HG03135 (cell line): Measurements from ENCODE around the gene C12orf56.
"Not testable (repeated sequence)": the region's sequence is repeated elsewhere in the genome, so short reads cannot be mapped to it uniquely, and the experiment has no call there.

Experiments
- ATAC-seq: cut with Tn5 transposase; IDR thresholded peaks from one replicate; pipeline ENCODE4 v1.9.1; 2021; ENCODE audit warnings: mild to moderate bottlenecking, moderate library complexity; ENCODE audit not compliant: unreplicated experiment

C12orf56 gene

DNA sequence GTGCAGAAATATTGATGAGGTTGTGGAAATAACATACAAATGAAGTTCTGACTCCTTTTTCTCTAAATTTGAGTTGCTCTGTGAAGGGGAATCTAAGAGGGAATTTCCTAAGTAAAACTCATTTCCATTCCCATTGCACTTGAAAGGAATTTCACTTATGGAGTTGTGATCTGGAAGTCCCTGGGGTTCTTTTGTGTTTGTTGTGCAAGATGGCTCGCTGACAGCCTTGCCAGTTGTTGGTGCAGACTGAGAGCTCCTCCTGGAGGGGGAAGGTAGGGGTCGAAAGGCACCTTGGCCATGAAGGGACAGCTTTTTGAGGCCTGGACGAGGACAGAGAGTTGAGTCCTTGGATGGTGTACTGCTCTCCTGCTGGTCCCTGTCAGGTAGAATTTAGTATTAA lies 72.0 kb downstream of the C12orf56 start:
- ATAC-seq = no peak

DNA sequence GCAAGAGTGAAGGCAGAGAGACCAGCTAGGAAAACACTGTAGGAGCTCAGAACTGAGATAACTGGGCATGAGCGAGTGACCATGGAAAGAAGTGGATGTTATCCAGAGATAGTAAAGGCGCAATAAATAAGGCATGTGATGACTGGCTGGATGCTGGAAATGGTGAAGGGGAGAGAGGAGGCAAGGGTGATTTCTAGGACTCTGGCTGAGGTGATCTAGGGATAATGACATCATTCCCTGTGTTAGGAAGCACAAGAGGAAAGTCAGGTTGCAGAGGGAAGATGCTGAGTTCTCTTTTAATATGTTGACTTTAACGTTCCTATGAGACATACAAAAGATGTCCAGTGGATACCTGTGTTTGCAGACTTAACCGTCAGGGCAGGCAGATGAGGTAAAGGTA lies 78.7 kb downstream of the C12orf56 start:
- no peak for ATAC-seq

DNA sequence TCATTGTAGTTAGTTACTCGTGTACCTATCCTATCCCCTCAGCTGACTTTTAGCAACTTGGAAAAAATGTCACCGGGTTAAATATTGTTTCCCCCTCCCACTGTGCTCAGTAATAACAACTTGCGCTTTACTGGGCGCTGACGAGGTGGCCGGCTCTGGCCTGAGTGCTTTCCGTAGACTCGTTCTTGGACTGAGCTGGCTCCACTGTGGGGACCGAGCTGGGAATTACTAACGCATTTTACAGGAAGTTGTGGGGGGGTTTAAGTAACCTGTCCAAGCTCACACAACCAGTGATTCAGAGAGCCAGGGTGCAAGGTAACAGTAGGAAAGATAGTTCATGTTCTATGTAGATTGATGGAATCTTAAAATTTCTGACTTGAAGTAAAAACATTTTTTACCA lies 86.0 kb downstream of the C12orf56 start:
- ATAC-seq = no peak

DNA sequence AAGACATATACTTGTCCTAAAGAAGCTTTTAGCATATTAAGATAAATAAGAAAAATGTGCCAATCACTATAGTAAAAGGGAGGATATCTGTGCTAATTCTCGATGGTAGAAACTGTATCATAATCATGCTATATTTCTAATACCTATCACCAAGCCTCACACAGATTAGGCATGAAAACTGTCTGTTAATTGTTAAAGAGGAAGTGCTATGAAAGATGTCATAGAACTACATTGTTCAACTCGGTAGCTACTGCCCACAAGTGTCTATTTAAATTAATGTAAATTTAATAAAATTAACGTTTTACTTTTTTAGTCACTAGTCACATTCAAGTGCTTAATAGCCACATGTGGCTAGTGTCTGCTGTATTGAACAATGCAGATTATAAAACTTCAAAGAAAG lies 90.9 kb downstream of the C12orf56 start:
- ATAC-seq = no peak

DNA sequence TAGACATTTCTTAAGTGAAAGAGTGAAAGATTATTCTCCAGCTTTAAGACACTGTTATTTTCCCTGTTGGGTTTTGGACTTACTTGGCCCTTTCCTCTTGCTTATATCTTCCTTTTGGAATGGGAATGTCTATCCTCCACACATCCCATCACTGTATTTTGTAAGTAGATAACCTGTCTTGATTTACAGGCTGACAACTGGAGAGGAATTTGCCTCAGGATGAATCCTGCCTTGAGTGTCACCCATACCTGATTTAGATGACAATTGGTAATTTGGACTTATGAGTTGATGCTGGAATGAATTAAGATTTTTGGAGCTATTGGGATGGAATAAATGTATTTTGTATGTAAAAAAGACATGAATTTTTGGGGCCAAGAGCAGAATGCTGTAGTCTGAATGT lies 94.3 kb downstream of the C12orf56 start:
- no peak for ATAC-seq

DNA sequence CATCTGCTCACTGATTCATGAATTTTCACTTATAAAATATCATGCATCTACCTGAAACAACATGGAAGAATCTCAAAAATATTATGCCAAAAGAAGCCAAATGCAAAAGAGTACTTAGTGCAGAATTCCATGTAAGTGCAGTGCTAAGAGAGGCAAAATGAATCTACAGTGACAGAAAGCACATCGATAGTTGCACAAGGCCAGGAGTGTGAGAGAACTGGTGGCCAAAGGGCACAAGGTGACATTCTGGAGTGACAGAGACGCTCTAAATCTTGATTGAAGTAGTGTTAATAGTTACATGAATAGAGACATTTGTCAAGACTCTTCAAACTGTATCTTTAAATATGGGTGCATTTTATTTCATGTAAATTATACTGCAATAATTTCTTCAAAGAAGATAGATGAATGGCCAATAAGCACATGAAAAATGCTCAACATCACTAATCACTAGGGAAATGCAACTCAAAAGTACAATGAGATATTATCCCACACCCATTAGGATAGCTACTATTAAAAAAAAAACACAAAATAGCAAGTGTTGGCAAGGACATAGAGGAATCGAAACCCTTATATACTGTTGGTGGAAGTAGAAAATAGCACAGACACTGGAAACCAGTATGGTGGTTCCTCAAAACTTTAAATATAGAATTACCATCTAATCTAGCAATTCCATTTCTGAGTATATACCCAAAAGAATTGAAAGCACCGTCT lies 96.7 kb downstream of the C12orf56 start:
- ATAC-seq = no peak

DNA sequence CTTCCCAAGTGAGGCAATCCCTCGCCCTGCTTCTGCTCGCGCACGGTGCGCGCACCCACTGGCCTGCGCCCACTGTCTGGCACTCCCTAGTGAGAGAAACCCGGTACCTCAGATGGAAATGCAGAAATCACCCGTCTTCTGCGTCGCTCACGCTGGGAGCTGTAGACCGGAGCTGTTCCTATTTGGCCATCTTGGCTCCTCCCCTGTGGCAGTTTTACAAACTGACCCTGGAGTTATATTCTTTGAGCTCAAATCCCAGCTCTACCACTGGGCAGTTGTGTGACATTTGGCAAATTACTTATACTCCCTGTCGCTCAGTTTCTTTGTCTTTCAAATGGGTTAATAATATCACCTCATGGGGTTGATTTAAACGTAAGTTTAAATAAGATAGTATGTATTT lies 97.4 kb downstream of the C12orf56 start:
- ATAC-seq = not testable (repeated sequence)

DNA sequence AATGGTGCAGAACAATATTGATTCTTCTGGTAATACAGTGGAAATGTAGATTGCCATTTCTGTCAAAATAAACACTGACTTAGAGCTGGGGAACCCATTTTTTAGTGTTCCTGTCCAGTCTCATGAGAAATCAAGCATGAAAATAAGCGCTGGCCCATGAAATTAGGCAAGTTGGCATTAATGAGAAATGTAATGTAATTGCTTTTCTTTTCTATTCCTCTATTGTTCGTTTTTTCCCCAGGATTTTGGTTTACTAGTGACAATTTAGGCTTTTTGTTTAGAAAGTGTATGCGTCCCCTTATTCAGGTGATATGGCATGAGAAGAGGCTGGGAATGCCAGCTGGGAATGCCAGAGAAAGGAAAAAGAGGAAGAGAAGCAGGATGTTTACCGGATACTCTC lies 104.0 kb downstream of the C12orf56 start:
- ATAC-seq = no peak

DNA sequence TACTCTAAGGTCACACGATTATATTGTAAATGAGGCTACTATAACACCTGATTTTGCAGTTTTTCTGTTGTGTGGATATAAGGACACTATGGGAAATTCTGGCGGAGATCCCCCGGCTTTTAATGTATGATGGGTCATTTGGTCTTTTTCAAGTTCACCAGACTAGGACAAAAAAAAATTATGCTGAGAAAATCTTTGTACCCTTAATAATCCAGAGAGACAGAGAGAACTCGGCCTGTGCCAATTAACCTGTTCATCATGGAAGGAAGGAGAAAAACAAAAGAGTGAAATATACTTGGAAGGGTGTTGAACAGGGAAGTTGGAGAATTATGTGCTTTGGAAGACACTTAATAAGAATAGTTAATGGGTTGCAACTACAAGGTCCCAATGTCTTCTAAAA lies 106.3 kb downstream of the C12orf56 start:
- ATAC-seq = no peak

DNA sequence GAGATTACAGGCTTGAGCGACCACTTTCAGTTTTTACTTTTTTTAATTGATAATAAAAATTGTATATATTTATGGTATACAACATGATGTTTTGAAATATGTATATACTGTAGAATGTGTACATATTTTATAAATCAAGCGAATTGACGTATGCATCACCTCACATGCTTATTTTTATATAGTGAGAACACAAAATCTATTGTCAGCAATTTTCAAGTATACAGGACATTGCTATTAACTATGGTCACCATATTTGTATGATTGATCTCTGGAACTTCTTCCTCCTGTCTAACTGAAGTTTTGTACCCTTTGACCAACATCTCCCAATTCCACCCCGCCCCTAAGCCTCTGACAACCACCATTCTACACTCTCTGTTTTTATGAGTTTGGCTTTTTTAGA lies 112.1 kb downstream of the C12orf56 start:
- no peak for ATAC-seq

DNA sequence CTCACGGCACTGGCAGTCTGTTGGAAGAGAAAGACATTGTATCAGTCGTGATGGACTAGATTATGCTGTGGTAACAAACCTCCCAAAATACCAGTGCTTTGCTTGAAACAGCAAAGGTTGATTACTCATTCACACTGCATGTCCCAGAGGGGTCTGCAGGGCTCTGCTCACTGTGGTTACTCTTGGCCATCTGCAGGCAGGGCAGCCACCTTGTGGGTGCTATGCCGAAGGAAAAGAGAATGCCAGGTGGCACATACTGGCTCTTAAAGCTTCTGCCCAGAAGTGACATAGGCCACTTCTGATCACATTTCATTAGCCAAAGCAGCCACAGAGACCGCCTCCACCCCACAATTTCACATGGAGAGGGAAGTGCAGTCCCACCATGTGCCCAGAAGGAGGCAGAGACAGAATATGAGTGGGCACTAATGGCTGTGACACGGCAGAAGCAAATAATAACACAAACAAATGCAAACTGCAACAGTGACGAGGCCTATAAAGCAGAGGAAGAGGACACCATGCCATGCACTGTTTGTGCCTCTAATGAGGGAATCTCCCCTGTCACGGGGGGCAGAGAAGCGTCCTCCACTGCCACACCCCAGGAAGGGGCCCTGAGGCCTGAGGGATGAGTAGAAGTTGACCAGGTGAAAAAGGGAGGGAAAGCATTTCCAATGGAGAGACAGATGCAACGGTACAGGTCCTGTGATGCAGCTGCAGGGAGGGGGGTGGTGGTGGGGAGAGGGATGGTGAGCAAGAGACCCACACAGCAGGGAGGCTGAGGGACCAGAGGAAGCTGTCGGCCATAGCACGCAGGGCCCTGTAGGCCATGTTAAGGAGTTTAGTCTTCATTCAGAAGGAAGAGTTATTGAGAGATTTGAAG lies 116.8 kb downstream of the C12orf56 start:
- ATAC-seq = peak; percentile 63

DNA sequence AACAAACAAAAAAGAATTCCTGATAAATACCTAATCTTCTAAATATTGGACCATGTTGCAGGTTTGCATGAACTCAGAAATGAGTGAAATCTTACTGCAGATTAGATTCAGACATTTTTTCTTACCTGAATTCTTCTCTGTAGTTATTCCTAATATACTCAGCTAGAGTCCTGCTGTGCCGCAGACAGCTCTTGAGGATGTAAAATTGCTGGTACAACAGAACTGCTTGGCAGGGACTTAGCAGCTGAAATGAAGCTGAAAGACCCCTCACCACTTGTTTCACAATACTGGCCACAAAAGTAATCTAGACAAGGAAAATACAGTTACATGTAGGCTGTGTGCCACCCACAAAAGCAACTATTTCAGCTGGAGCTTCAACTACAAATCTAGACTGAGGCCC lies 120.1 kb downstream of the C12orf56 start:
- no peak for ATAC-seq

DNA sequence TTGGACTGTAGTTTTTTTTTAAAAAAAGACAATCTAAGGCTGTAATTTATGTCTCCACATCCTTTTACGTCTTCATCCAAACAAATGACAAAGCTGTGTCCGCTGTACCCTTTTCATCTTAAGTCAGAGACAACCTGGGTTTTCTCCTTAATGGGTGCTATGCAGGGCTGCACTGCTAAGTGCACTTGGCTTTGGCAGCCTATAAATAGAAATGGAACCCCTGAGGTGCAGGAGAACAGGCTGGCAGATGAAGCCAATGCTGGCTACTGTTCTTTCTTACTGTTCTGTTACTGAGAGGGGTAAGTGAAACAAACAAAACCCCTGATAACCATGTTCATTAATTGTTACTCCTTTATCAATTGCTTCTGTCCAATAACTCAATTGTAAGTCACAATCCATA lies 121.4 kb downstream of the C12orf56 start:
- ATAC-seq = no peak

DNA sequence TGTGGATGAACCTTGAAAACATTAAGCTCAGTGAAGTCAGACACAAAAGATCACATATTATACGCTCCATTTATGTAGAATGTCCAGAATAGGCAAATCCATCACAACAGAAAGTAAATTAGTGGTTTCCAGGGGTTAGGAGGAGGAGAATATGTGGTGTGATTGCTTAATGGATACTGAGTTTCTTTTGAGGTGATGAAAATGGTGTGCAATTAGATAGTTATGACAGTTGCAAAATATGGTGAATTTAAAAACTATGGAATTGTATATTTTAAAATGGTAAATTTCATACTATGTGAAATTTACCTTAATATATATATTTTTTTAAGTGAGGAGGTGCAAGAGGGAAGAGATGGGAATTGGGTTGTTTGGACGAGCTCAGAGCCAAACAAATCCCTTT lies 122.1 kb downstream of the C12orf56 start:
- no peak for ATAC-seq

DNA sequence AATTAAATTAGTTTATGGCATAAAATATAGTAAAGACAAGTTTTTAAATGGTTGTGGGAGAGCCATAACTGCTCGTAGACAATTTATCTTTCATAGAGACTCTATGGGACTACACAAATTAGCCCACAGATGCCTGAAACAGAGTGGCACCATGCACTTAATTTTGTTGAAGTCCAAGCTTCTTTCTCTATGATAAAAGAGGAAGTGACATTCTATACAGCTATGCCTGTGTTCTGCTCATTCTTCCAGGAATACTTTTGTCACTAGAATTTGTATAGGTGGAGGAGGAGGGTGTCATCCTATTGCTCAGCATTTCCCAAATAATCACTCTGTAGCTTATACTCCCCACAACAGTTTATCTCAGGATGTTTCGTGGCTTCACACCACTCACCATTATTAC lies 124.7 kb downstream of the C12orf56 start:
- ATAC-seq = no peak

DNA sequence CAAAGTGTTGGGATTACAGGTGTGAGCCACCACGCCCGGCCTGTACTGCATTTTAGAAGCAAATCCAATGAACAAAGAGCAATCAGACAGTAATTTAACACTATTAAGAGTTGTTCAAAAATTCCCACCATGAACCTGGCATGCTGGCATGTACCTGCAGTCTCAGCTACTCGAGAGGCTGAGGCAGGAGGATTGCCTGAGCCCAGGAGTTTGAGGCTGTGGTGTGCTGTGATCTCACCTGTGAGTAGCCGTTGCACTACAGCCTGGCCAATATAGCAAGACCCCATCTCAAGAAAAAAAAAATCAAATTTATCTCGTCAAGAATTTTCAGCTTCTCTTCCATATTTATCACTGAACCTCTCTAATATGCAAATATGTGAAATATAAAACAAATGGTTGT lies 128.7 kb downstream of the C12orf56 start:
- no peak for ATAC-seq

DNA sequence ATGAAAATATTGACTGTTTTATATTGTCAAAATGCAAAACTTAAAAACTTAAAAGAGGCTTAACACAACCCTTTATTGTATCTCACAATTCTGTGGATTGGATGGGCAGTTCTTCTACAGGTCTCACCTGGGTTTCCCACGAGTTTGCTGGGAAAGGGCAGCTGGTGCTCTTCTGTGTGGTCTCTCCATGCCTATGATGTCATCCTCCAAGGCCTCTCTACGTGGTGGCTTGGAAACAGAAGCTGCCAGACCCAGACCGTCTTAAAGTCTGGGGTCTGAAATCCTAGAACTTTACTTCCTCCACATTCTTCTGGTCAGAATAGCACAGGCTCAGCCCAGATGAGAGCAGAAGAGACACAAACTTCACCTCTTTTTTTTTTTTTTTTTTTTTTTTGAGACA lies 132.0 kb downstream of the C12orf56 start:
- no peak for ATAC-seq

DNA sequence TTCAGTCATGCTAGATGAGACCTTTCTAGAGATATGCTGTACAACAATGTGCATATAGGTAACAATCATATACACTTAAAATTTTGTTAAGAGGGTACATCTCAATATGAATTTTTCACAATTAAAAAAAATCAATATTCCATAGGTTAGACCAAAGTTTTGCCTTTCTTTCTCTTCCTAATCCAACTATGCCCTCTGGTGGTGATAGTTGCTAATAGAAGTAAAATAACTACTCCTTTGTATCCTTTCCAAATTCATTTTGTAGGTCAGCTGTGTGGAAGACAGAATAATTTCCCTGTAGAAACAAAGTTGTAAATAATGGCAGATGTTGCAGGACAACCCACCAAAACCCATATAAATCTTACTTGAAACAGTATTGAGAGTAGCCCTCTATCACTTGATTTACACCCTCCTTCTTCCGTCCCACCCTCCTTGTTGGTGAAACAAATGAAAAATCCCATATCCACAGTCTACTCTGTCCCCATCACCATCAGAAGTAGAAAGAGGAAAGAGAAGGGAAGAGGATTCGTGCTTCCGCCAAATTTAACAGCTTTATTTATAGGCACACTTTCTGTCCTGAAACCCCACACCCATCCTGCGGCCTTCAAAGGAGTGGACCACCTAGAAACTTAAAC lies 134.3 kb downstream of the C12orf56 start:
- ATAC-seq = no peak

DNA sequence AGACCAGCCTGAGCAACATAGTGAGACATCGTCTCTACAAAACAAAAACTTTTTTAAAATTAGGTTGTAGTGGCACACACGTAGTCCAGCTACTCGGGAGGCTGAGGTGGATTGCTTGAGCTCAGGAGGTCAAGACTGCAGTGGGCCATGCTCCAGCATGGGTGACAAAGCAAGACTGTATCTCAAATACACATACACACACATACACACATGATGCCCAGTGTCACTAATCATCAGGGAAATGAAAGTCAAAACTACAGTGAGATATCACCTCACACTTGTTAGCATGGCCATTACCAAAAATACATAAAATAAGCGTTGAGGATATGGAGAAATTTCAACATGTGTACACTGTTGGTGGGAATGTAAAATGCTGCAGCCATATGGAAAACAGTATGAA lies 135.3 kb downstream of the C12orf56 start:
- no peak for ATAC-seq

DNA sequence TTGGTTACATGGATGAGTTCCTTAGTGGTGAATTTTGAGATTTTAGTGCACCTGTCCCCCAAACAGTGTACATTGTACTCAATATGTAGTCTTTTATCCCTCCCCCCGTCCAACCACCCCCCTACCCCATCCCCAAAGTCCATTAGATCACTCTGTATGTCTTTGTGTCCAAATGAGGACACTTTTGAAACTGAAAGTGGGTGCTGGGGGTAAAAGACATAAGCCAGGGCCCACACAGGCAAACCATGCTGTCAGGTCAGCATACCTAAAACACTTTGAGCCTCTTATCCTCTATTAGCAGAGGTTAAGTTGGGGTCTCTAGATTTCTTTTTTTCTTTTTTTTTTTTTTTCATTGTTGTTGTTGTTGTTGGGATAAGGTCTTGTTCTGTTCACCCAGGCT lies 137.2 kb downstream of the C12orf56 start:
- ATAC-seq = no peak

DNA sequence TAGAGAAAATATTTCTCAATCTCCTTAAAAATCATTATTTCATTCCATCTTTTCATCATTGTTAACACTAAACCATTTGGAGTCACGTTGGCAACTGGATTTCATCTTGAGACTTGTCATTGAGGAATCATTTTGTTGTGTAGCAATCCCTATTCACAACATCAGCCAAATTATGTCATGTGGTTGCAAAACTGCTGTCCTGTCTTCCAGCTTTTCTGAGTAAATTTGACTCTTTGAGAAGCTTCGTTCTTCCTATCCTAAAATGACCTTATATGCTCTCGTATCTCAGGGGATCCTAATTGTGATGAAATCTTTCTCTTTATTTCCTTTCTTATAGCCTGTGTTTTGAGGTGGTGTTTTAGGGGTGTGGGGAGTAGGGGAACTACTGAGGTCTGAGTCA lies 137.9 kb downstream of the C12orf56 start:
- no peak for ATAC-seq

DNA sequence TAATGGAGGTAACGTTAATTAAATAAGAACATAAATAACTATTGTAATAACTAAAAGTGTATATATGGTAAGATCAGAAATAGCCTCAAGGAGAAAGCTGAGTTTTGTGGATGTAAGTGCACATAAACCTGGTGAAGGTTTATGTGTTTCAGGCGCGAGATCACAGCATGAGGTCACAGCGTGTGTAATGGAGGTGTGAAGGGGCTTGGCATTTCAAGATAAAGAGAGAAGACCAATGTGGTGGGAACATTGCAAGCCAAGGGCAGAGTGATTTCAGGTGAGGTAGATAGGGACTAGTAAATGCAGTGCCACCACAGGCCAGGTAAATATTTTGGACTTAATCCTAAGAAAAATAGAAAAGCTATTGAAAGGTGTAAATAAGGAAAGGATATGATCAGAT lies 146.7 kb downstream of the C12orf56 start:
- ATAC-seq = no peak
